Loucy (cell line): ENCODE results near the gene PPM1M.
A peak's percentile ranks its signal among the peaks of the same experiment; 100 is the strongest.

Source experiments
- H2AFZ ChIP-seq: fragments of 200-600 bp; sonication (generic); 2 replicates; pipeline ENCODE4 v1.6.0; 2016; ENCODE audit warnings: antibody characterized with exemption, mild to moderate bottlenecking, low read length, moderate library complexity
- H3F3A ChIP-seq: fragments of 200-600 bp; 2 replicates; pipeline ENCODE4 v1.6.0; 2016; ENCODE audit warnings: antibody characterized with exemption, low read depth, mild to moderate bottlenecking
- H3K27me3 ChIP-seq: fragments of 200-600 bp; sonication (generic); 2 replicates; pipeline ENCODE4 v1.6.1; 2014; ENCODE audit warnings: low read length, mild to moderate bottlenecking; ENCODE audit not compliant: insufficient read depth, poor library complexity, severe bottlenecking
- H3K36me3 ChIP-seq: fragments of 200-600 bp; sonication (generic); 2 replicates; pipeline ENCODE4 v1.6.1; 2016; ENCODE audit warnings: low read length; ENCODE audit not compliant: insufficient read depth
- H3K4me1 ChIP-seq: fragments of 200-600 bp; sonication (generic); 2 replicates; pipeline ENCODE4 v1.5.1; 2014; ENCODE audit warnings: low read length, mild to moderate bottlenecking; ENCODE audit not compliant: insufficient read depth, poor library complexity, severe bottlenecking
- H3K4me2 ChIP-seq: fragments of 200-600 bp; sonication (generic); 2 replicates; pipeline ENCODE4 v1.6.0; 2014; ENCODE audit warnings: antibody characterized with exemption, low read length, low read depth, mild to moderate bottlenecking; ENCODE audit not compliant: poor library complexity, severe bottlenecking
- H3K4me3 ChIP-seq: fragments of 200-600 bp; sonication (generic); 2 replicates; pipeline ENCODE4 v1.5.1; 2014; ENCODE audit warnings: low read length, mild to moderate bottlenecking, mixed read lengths; ENCODE audit not compliant: poor library complexity, severe bottlenecking
- H3K79me2 ChIP-seq: fragments of 200-600 bp; sonication (generic); 2 replicates; pipeline ENCODE4 v1.6.1; 2014; ENCODE audit warnings: low read length; ENCODE audit not compliant: insufficient read depth
- H3K9ac ChIP-seq: fragments of 200-600 bp; sonication (generic); 2 replicates; pipeline ENCODE4 v1.6.0; 2014; ENCODE audit warnings: mild to moderate bottlenecking, low read depth, low read length, moderate library complexity; ENCODE audit not compliant: poor library complexity, severe bottlenecking
- H3K9me2 ChIP-seq: fragments of 200-600 bp; sonication (generic); replicated peaks from 2 replicates; pipeline ENCODE4 v1.6.1; 2016; ENCODE audit warnings: low read depth, low read length, mixed read lengths
- H3K9me3 ChIP-seq: fragments of 200-600 bp; sonication (generic); 2 replicates; pipeline ENCODE4 v1.6.1; 2014; ENCODE audit warnings: mild to moderate bottlenecking, antibody characterized with exemption, low read length, low read depth; ENCODE audit not compliant: insufficient read depth
- H4K20me1 ChIP-seq: fragments of 200-600 bp; sonication (generic); 2 replicates; pipeline ENCODE4 v1.6.0; 2014; ENCODE audit warnings: antibody characterized with exemption, low read length, mild to moderate bottlenecking; ENCODE audit not compliant: insufficient read depth, poor library complexity, severe bottlenecking
- CTCF ChIP-seq: fragments of 200-600 bp; sonication (generic); conservative IDR thresholded peaks from 2 replicates; pipeline ENCODE4 v1.5.1; 2014; ENCODE audit warnings: mild to moderate bottlenecking, antibody characterized with exemption, low read length
- EZH2phosphoT487 ChIP-seq: fragments of 200-600 bp; IDR thresholded peaks from 2 replicates; pipeline ENCODE4 v1.6.1; 2018; ENCODE audit warnings: antibody characterized with exemption, mild to moderate bottlenecking, moderate library complexity, borderline replicate concordance

PPM1M gene

DNA sequence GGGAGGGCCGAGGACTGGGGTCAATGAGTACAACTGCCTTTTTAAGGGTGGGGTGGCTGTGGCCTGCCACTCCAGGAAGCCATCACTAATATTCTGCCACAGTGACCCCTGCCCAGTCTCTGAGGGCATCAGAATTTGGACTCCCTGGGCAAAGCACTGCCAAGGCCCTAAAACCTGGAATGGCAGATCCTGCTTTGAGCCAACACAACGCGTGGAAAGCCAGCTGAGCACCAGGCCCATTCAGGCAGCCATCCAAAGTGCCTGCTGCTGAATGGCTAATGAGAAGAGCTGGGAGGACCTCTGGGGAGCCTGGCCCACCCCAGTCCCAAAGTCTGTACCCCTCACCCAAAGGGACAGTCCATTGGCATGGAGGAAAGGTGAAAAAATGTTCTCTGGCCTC lies 11.6 kb upstream of the PPM1M start:
- no peaks in the 10 kb centered on the region for H3K9me2 ChIP-seq
- H3K4me1 ChIP-seq, result peaks cover 21% of the 10 kb centered on the region
- H2AFZ ChIP-seq, result no peak overlapping the region
- H3K27me3 ChIP-seq, result no peaks in the 10 kb centered on the region
- TF ChIP-seq EZH2phosphoT487 (no peak), CTCF (no peak)
- peaks cover 20% of the 10 kb centered on the region; the same call in 1 of the 2 replicates for H3K36me3 ChIP-seq
- no peak overlapping the region for H3K4me3 ChIP-seq
- H4K20me1 ChIP-seq, result peaks cover 30% of the 10 kb centered on the region
- peaks cover 44% of the 10 kb centered on the region for H3K79me2 ChIP-seq
- H3K9me3 ChIP-seq, result no peaks in the 10 kb centered on the region
- no peaks in the 10 kb centered on the region for H3F3A ChIP-seq
- H3K4me2 ChIP-seq, result no peak overlapping the region
- no peak overlapping the region for H3K9ac ChIP-seq

DNA sequence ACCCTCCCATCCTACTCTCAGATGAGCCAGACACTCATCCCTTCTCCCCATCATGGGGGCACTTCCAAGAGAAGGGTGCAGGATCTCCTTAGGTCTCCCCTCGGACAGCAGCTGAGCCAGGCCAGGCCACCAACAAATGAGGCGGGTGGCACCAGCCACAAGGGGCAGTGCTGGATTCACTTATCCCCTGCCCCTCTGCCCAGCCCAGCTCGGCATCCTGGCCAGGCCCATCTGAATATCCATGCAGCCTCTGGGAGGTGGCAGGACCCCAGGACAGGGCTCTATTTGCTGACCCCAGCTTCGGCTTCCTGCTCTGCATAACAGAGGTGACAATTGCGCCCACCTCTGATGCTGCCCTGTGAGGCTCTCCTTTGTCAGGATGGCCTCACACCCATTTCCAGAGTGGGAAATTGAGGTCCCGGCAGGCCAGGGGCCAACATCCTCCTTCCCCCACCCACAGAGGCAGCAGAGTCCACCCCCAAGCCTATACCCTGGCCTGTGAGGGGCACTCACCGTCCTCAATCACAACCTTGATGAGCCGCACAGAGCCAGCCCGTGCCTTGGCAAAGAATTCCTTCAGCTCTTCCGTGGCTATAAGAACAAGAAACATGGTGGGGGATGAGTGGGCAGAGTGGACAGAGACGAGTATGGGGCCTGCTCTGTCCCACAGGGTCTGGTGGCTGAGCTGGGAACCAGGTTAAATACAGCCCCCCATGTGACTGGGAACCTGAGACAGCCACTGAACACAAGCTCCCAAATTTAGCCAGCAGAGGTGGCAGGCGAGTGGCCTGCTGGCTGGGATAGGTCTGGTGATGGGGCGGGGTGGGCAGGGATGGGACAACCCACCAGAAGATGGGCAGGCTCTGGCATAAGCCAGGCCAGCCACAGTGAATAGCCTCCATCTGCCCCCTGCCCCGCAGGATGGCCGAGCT lies 10.8 kb upstream of the PPM1M start:
- Histone ChIP-seq H3K27me3 (no peaks in the 10 kb centered on the region), H3K9me2 (no peaks in the 10 kb centered on the region), H3K4me2 (peak overlapping the region; percentile 36), H3K36me3 (peaks cover 14% of the 10 kb centered on the region; the same call in 1 of the 2 replicates), H3K9ac (no peak overlapping the region), H3K9me3 (no peaks in the 10 kb centered on the region), H3F3A (no peaks in the 10 kb centered on the region), H4K20me1 (peaks cover 30% of the 10 kb centered on the region), H2AFZ (no peak overlapping the region), H3K4me1 (peaks cover 22% of the 10 kb centered on the region), H3K4me3 (no peak overlapping the region), H3K79me2 (peaks cover 51% of the 10 kb centered on the region)
- no peak for TF ChIP-seq EZH2phosphoT487
- TF ChIP-seq CTCF, result peak; percentile 40

DNA sequence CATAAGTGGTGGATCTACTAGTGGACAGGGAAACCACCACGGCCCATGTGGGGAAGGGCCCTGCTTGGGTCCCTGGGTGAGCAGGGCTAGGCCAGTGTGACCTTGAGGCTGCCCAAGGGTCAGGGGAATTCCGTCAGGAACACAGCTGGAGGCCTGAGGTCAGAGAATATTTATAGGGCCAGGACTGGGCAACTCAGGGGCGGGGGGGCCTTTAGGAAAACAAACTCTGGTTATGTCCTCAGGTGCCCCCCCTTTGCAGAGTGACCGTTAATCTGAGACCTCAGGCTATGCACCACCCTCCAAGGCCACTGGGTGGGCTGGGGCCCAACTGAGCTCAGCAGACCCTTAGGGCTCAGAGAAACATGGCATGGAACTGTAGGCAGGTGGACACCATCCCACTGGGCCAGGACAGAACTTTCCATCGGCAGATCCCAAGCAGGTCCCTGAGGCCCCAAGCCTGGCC lies 9.1 kb upstream of the PPM1M start:
- Histone ChIP-seq H3K79me2 (peaks cover 54% of the 10 kb centered on the region), H3K4me1 (peaks cover 34% of the 10 kb centered on the region), H3K27me3 (no peaks in the 10 kb centered on the region), H4K20me1 (peaks cover 24% of the 10 kb centered on the region), H3K9me3 (no peaks in the 10 kb centered on the region), H2AFZ (no peak overlapping the region), H3K4me3 (no peak overlapping the region), H3K36me3 (no peaks in the 10 kb centered on the region; the same call in 1 of the 2 replicates), H3K9me2 (no peaks in the 10 kb centered on the region), H3F3A (no peaks in the 10 kb centered on the region), H3K9ac (no peak overlapping the region), H3K4me2 (no peak overlapping the region)
- TF ChIP-seq EZH2phosphoT487 (no peak), CTCF (no peak; the same call in 1 of the 2 replicates)
